Spinal cord (tissue), 10 donors: ENCODE data around the gene ZP2. TPM values are rescaled to one million over a fixed set of nuclear protein-coding genes. Genes with fewer than 3 reads are reported as not detected.
"Not testable (repeated sequence)": the region's sequence is repeated elsewhere in the genome, so short reads cannot be mapped to it uniquely, and the experiment has no call there.

ENCODE experiments used
- DNase-seq, 6 donors: peaks; one replicate each; pipeline versions ENCODE4 v3.0.0 to v3.0.0-alpha.2; 2013 to 2015; ENCODE audit warnings: low spot score in 6 of 6, low read depth in 4 of 6
- H3K27ac ChIP-seq: one replicate; pipeline ENCODE4 v1.5.1; 2013; ENCODE audit warnings: low read depth, low read length, control low read depth
- H3K27me3 ChIP-seq: one replicate; pipeline ENCODE4 v1.6.1; 2013; ENCODE audit warnings: low read length; ENCODE audit not compliant: control insufficient read depth, insufficient read depth
- H3K36me3 ChIP-seq: one replicate; pipeline ENCODE4 v1.6.1; 2013; ENCODE audit warnings: low read length; ENCODE audit not compliant: control insufficient read depth, insufficient read depth
- H3K4me1 ChIP-seq: one replicate; pipeline ENCODE4 v1.6.1; 2013; ENCODE audit warnings: low read length; ENCODE audit not compliant: control insufficient read depth, insufficient read depth
- H3K4me3 ChIP-seq: one replicate; pipeline ENCODE4 v1.5.1; 2013; ENCODE audit warnings: low read depth, low read length, control low read depth
- H3K9me3 ChIP-seq: one replicate; pipeline ENCODE4 v1.6.1; 2013; ENCODE audit warnings: low read length; ENCODE audit not compliant: control insufficient read depth, insufficient read depth
- WGBS: methylation state at CpG from one replicate; pipeline ENCODE4 v1.1.5; 2013; ENCODE audit warnings: missing lambda C conversion rate; ENCODE audit not compliant: insufficient coverage; 5-methylcytosine and 5-hydroxymethylcytosine counted together
- polyA plus RNA-seq, 2 donors: library from polyadenylated mRNA; unstranded; fragments of 120-200 nt; gene quantifications; one replicate each; pipeline ENCODE4 v1.2.1, GENCODE V29; 2013; ENCODE audit not compliant: insufficient read length in 2 of 2
- total RNA-seq, 2 donors: library from RNA; depleted of rRNA in 1 of 2; stranded (reverse); fragments of 120-200 nt in 1 of 2; fragments of >200 nt in 1 of 2; gene quantifications; one replicate each; pipeline versions ENCODE4 v1.2.3 to v1.2.4, GENCODE V29; 2013 to 2014
- donor health status: healthy.

Gene ZP2
- total and polyA plus RNA-seq, 4 donors = 0.17 to 0.20 TPM; not detected in 2

- WGBS = 87% methylated on average over 4 of the region's 5 CpGs
- DNase-seq = no peak
- H3K4me3 ChIP-seq = no peak overlapping the region
- H3K9me3 ChIP-seq = no peaks in the 10 kb centered on the region
- no peak overlapping the region for H3K27ac ChIP-seq
- no peaks in the 10 kb centered on the region for H3K36me3 ChIP-seq
- no peaks in the 10 kb centered on the region for H3K27me3 ChIP-seq
- H3K4me1 ChIP-seq = no peaks in the 10 kb centered on the region
Measured at GRCh38 chr16:21199607-21200218, 11.7 kb downstream of the ZP2 start.

- Histone ChIP-seq H3K4me1 (no peaks in the 10 kb centered on the region), H3K36me3 (no peaks in the 10 kb centered on the region), H3K4me3 (no peak overlapping the region), H3K27me3 (no peaks in the 10 kb centered on the region), H3K27ac (no peak overlapping the region), H3K9me3 (no peaks in the 10 kb centered on the region)
- WGBS = 77% methylated on average over 2 of the region's 3 CpGs
- DNase-seq = no peak
Measured at GRCh38 chr16:21197621-21198020, 13.8 kb downstream of the ZP2 start.

DNA sequence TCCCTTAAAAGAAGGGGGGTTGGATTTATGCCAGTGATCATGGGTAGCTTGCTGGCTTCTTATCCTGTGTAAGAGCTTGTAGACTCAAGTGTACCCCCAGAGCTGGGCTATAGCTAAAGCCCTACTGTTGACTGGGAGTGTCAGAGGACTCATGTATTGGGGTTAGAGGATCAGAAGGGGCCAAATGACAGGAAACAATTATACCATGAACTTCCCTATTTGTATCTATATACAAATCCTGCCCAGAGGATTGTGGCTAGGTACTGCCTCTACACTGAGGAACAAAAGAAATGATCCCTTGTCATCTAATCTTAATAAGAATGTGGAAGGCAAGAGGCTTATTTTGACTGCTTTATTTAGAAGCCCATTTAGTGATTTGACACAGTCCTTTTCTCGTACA lies 14.3 kb downstream of the ZP2 start:
- no CpG with 5 or more reads among the region's 1 CpG for WGBS

DNA sequence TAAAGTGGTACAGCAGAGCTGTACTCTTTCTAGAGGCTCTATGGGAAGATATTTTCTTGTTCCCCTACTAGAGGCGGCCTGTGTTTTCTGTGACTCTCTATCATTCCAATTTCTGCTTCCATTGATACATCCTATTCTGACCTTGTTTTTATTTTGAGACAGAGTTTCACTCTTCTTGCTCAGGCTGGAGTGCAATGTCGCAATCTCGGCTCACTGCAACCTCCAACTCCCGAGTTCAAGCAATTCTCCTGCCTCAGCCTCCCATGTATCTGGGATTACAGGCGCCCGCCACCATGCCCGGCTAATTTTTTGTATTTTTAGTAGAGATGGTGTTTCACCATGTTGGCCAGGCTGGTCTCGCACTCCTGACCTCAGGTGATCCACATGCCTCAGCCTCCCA lies 16.0 kb downstream of the ZP2 start:
- H3K9me3 ChIP-seq, DNase-seq, H3K27ac ChIP-seq, H3K4me3 ChIP-seq, H3K36me3 ChIP-seq, H3K27me3 ChIP-seq, H3K4me1 ChIP-seq: not testable (repeated sequence)
- 96% methylated on average over 4 of the region's 8 CpGs for WGBS

More for the DNA sequence above, 14.3 kb downstream of the ZP2 start:
- Histone ChIP-seq H3K27me3 (no peaks in the 10 kb centered on the region), H3K4me3 (no peak overlapping the region), H3K9me3 (no peaks in the 10 kb centered on the region), H3K4me1 (no peaks in the 10 kb centered on the region), H3K27ac (no peak overlapping the region), H3K36me3 (no peaks in the 10 kb centered on the region)
- no peak for DNase-seq

DNA sequence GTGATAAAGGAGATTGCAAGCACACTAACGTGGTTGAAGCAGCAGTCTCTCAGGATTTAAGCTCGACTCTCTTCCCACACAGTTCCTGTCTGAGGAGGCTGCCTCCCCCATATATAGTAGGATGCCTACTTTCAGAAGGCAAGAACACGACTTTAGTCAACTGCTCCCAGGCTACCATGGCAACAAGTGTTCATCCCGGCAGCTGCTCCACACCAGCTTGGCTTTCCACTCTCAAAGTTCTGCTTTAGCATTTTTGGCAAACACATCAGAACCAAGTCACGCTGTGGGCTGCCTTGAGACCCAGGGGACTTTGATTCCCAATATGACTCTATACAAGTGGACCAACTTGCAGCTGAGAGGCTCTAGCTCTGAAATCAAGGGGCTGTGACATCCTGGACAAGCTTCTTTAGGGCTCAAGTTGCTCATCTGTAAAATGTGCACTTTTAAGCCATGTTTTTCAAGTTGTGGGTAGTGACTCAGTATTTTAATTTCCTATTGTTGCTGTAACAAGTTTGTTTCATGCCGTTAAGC lies 16.5 kb downstream of the ZP2 start:
- Histone ChIP-seq H3K27me3 (no peaks in the 10 kb centered on the region), H3K4me3 (no peak overlapping the region), H3K9me3 (no peaks in the 10 kb centered on the region), H3K36me3 (no peaks in the 10 kb centered on the region), H3K27ac (no peak overlapping the region), H3K4me1 (no peaks in the 10 kb centered on the region)
- DNase-seq = peak in 4 of 6 donors; percentile 5 to 50 (median 38)
- 25% methylated on average over 5 of the region's 6 CpGs for WGBS

GRCh38 chr16:21192991-21193390 lies 18.4 kb downstream of the ZP2 start:
- Histone ChIP-seq H3K27me3 (no peaks in the 10 kb centered on the region), H3K9me3 (no peaks in the 10 kb centered on the region), H3K4me1 (peaks cover 8% of the 10 kb centered on the region), H3K27ac (no peak overlapping the region), H3K4me3 (no peak overlapping the region), H3K36me3 (no peaks in the 10 kb centered on the region)
- DNase-seq = peak in 1 of 6 donors; percentile 52
- no CpG with 5 or more reads among the region's 1 CpG for WGBS

GRCh38 chr16:21190599-21190998 lies 20.8 kb downstream of the ZP2 start:
- DNase-seq = peak in 2 of 6 donors; percentile 39 to 84
- H3K9me3 ChIP-seq = no peaks in the 10 kb centered on the region
- no peak overlapping the region for H3K4me3 ChIP-seq
- H3K36me3 ChIP-seq = no peaks in the 10 kb centered on the region
- H3K4me1 ChIP-seq = peaks cover 8% of the 10 kb centered on the region
- no peak overlapping the region for H3K27ac ChIP-seq
- no peaks in the 10 kb centered on the region for H3K27me3 ChIP-seq

DNA sequence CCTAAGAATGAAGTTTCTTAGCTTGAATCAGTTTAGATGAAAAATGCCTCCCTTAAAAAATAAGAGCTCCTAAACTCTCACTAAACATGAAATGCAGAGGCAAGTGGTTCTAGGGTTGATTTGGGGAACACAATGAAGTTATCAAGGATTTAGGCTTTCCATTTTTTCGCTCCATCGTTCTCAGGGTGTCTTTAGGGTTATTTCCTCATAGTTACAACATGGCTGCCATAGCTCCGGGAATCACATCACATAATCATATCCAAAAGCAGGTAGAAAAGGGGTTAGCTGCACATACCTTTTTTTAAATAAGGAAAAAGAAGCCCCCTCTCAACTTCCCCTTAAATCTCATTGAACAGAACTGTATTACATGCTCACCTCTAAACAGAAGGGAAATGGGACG lies 21.4 kb downstream of the ZP2 start:
- Histone ChIP-seq H3K27me3 (no peaks in the 10 kb centered on the region), H3K27ac (no peak overlapping the region), H3K36me3 (no peaks in the 10 kb centered on the region), H3K4me1 (peaks cover 8% of the 10 kb centered on the region), H3K4me3 (no peak overlapping the region), H3K9me3 (no peaks in the 10 kb centered on the region)
- WGBS = no CpG with 5 or more reads among the region's 4 CpGs
- DNase-seq = no peak

GRCh38 chr16:21189311-21189710 lies 22.1 kb downstream of the ZP2 start:
- Histone ChIP-seq H3K9me3 (no peaks in the 10 kb centered on the region), H3K27ac (no peak overlapping the region), H3K4me3 (no peak overlapping the region), H3K36me3 (no peaks in the 10 kb centered on the region), H3K27me3 (no peaks in the 10 kb centered on the region), H3K4me1 (peaks cover 8% of the 10 kb centered on the region)
- DNase-seq = no peak
- 90% methylated on average over 2 of the region's 5 CpGs for WGBS

DNA sequence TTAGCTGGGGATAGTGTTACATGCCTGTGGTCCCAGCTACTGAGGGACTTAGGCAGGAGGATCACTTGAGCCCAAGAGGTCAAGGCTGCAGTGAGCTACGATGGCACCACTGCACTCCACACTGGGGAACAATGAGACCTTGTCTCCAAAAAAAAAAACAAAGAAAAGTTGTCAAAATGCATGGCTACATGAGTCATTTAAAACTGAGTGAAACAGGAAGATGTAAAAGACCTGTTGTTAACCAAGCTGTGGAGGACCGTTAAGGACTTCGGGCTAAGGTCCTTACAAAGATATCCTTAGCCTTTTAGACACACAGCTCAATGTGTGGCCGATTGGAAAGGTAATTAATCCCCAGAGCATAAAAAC lies 25.1 kb downstream of the ZP2 start:
- no CpG with 5 or more reads among the region's 4 CpGs for WGBS
- Histone ChIP-seq H3K27me3 (no peaks in the 10 kb centered on the region), H3K27ac (no peak overlapping the region), H3K4me1 (peaks cover 8% of the 10 kb centered on the region), H3K36me3 (no peaks in the 10 kb centered on the region), H3K4me3 (no peak overlapping the region), H3K9me3 (no peaks in the 10 kb centered on the region)
- no peak for DNase-seq
